GM18873 (cell line): ENCODE data around the gene FAM120B.
"Not testable (repeated sequence)": the region's sequence is repeated elsewhere in the genome, so short reads cannot be mapped to it uniquely, and the experiment has no call there.

ENCODE experiments used
- ATAC-seq: cut with Tn5 transposase; IDR thresholded peaks from one replicate; pipeline ENCODE4 v1.9.1; 2021; ENCODE audit warnings: mild to moderate bottlenecking, moderate library complexity, moderate number of reproducible peaks; ENCODE audit not compliant: unreplicated experiment, low FRiP score

The FAM120B gene

GRCh38 chr6:170306324-170307079 is at the start of gene FAM120B:
FAM120B (plus strand) TSS chr6:170306758; CDS start chr6:170317391, 10,633 bp downstream.
- peak; percentile 96 for ATAC-seq

- ATAC-seq, result no peak
Observed at GRCh38 chr6:170257376-170257775, 49.2 kb upstream of the FAM120B start.

DNA sequence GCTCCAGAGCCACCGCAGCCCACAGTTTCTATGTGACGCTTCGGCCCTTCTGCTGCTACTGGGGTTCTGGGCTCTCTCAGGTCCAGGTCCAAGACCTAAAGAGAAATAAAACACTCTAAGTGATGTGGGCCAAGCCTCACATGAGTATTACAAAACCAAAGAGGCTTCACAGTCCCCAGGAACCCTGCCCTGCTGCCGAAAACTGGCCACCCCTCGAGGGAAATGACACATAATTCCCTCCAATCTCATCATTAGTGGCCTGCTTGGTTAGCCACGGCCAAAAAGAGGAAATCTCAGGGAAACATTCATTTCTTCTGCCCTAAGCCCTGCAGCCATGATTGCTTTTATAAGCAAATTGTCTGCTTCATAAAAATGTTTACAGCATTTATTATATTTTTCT is 48.2 kb upstream of the FAM120B start:
- no peak for ATAC-seq

DNA sequence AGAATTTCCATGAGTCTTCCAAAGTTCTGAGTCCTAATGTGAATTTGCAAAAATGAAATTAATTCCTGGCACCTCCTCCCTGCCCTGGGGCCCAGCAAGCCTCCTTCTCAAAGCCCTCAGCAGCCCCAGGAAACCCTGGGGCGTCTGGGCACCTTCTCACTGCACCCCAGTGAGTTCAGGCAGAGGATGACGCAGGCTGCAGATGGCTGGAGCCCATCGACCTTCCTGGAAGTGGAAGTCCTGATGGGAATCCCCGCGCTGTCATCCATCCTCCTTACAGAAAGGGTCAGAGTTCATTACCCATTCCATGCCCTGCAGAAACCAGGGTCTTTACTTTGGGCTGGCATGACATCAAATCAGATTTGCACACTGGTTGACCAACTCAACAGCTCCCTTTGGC is 47.3 kb upstream of the FAM120B start:
- no peak for ATAC-seq

GRCh38 chr6:170260686-170261085 is 45.9 kb upstream of the FAM120B start:
- no peak for ATAC-seq

- ATAC-seq, result no peak
Observed at GRCh38 chr6:170261643-170262488, 44.7 kb upstream of the FAM120B start.

DNA sequence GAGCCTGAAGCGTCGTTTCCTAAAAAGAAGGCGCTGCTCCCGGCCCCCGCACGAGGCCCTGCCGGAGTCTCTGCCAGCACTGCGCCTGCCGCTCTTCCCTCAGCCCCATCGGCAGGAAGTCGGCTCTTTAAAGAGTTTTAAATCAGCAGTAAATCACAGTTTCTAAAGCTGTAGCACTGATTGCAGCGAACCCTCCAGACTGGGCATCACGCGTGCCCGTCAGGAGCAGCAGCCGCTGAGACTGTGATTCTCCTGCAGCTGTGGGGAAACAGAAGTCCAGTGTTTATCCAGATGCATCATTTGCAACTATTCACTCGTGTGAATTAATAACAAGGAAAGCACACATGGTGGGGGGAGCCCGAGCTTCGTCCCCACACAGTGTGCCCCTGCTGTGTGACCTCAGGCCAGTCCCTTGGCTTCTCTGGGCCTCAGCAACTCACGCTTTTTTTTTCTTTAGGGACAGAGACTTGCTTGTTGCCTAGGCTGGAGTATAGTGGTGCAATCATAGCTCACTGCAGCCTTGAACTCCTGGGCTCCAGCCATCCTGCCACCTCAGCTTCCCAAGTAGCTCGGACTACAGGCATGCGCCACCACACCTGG is 44.0 kb upstream of the FAM120B start:
- no peak for ATAC-seq

GRCh38 chr6:170263410-170263809 is 43.1 kb upstream of the FAM120B start:
- no peak for ATAC-seq

DNA sequence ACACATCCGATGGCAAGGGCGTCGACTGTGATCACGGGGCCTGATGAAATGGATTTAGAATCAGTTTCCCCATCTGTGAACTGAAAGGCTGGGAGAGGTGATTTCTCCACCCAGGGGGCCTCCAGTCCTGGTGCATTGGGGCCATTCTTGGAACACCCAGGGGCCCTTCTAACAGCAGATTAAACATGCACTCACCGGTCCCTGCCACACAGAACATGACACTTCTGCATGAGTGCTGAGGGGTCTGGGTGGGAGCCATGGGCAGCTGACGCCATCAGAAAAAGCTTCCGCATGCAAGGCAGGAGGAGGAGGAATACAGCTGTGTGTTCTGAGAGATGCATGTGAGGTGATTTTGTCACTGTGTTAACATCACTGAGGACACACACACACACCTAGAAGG is 42.5 kb upstream of the FAM120B start:
- no peak for ATAC-seq

DNA sequence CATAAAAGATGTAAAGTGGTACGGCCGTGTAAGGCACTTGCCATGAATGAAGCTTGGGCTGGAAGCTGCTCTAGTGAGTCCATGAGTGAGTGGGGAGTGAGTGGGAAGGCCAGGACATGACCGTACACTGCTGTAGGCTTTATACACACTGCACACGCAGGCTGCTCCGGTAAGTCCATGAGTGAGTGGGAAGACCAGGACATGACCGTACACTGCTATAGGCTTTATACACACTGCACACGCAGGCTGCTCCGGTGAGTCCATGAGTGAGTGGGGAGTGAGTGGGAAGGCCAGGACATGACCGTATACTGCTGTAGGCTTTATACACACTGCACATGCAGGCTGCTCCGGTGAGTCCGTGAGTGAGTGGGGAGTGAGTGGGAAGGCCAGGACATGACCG is 41.9 kb upstream of the FAM120B start:
- not testable (repeated sequence) for ATAC-seq

- no peak for ATAC-seq
Observed at GRCh38 chr6:170265655-170266054, 40.9 kb upstream of the FAM120B start.

GRCh38 chr6:170266061-170266825 is 40.3 kb upstream of the FAM120B start:
- no peak for ATAC-seq

GRCh38 chr6:170267688-170268087 is 38.9 kb upstream of the FAM120B start:
- no peak for ATAC-seq

DNA sequence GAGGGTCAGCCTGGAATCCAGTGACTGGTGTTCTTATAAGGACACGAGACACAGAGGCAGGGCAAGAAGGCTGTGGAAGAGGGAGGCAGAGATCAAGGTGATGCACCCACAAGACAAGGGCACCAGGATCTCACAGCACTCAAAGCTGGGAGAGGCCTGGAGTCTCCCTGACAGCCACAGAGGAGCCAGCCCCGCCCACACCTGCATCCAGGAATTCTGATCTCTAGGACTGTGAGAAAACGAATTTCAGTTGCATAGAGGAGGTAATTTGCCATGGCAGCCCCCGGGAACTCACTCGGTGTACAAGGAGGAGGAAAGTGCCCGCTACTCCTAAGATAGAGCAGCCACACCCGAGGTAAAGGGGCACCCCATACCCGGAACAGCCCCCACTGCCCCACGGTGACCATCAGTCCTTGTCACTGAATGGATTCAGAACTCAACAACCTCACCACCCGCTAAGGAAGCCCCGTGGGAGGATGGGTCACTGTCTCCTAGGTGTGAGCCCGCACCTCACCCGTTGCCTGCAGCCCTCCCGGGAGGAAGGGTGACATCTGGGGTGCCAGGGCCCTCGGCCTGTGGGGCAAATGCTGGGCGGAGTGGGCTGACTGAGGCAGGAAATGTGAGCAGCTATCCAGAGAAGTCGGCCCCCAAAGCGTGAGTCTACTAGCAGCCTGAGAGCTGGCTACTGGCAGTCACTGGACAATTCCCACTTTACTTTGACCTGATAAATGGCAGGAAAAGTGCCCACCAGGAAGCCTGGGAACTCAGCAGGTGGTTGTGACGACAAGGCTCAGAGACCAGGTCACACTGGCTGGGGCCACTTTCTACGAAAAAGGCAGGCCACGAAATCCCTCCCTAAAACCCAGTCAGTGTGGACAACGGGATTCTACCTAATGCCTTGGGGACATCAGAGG is 38.1 kb upstream of the FAM120B start:
- ATAC-seq, result no peak

- ATAC-seq, result no peak
Observed at GRCh38 chr6:170269151-170269845, 37.3 kb upstream of the FAM120B start.

GRCh38 chr6:170269846-170270541 is 36.6 kb upstream of the FAM120B start:
- no peak for ATAC-seq

DNA sequence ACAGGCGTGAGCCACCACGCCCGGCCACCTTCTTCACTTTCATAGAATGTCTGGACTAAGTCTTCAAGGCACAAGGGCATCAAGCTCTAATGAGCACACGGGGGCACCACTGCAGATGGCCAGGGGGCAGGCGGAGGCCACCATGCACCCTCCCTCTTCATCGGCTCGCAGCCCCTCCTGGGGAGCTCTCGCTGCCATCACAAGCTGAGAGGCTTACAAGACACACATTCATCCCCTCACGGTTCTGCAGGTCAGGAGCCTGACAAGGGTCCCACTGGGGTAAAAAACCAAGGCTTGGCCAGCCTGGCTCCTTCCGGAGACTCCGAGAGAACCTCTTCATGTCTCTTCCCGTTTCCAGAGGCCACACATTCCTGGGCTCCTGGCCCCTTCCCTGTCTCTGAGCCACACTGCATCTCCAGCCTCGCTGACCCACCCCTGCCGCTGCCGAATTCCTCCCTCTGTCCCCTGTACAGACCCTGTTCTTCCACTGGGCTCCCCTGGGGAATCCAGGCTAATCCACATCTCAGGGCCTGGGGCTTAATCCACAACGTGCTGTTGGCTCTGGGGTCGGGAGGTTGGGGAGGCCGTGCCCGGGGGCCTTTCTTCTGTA is 35.5 kb upstream of the FAM120B start:
- no peak for ATAC-seq

DNA sequence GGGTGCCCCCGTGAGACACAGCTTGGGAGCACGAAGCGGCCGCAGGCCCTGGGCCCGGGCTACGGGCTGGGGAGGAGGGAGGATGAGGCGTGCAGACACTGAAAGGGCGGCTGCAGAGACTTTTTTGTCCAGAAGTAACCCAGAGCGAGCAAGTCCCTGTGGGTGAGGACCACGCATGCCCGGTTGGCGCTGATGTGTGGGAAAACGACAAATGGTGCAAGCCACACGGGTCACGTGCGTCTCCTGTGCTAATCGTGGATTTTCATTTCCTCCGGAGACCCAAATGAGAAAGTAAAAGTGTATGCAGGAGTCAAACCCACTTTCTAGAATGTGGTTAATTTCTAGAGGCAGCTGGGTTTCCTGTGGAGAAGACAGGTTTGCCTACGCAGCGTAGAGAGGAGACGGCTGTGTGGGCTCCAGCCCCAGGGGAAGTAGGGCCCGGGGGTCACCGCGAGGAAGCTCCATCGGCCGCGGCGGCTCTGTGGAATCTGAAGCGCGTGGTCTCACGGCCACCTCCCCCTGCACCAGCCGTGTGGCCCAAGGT is 34.7 kb upstream of the FAM120B start:
- peak; percentile 85 for ATAC-seq
